Esophagus squamous epithelium (tissue), 4 donors: Measurements from ENCODE around the gene PXMP2.

Experiments
- CTCF ChIP-seq, 6 experiments: fragments of 450-650 bp in 4 of 6; fragments of 200-600 bp in 2 of 6; sonication (generic) in 2 of 6; IDR thresholded peaks; one replicate each; pipeline ENCODE4 v1.5.1; 2016 to 2019; ENCODE audit warnings: antibody characterized with exemption in 6 of 6, mild to moderate bottlenecking in 4 of 6, moderate library complexity in 4 of 6
- POLR2A ChIP-seq, 4 donors: fragments of 450-650 bp; IDR thresholded peaks; one replicate each; pipeline ENCODE4 v1.6.1; 2017; ENCODE audit warnings: antibody characterized with exemption in 4 of 4, mild to moderate bottlenecking in 4 of 4, moderate library complexity in 3 of 4

- TF ChIP-seq POLR2A (IDR thresholded peaks at IDR 0.05) (no peak), CTCF (IDR thresholded peaks at IDR 0.05) (no peak)
Measured at GRCh38 chr12:132642846-132643835, 44.2 kb upstream of the PXMP2 start.
